Measurements from ENCODE around the gene ZNF774.
"Not testable (repeated sequence)": the region's sequence is repeated elsewhere in the genome, so short reads cannot be mapped to it uniquely, and the experiment has no call there.

Gene ZNF774

GRCh38 chr15:90352107-90352893 lies at the start of gene ZNF774:
TSS of gene ZNF774 (plus strand) at chr15:90352284. CDS start at chr15:90354661, 2,377 bp downstream.
- H3K4me3 ChIP-seq (ENCODE audit: low read depth in 1 of 2, low read length in 2 of 2) = peak within 1 kb of the TSS; percentile 56 to 81; a peak in 3 of 4 replicates
- H3K27me3 ChIP-seq (ENCODE audit: insufficient read depth, low read length, poor library complexity) = no peaks in the 10 kb centered on the region
- H3K9ac ChIP-seq (ENCODE audit: low read depth, low read length) = peak within 1 kb of the TSS; percentile 69
- no peaks in the 10 kb centered on the region for H4K20me1 ChIP-seq (ENCODE audit: insufficient read depth, low read length)
- H3K79me2 ChIP-seq (ENCODE audit: insufficient read depth, low read length) = 0 out of 2 replicates have a peak, but pooled peaks cover 2% of the 10 kb centered on the region
- H3K36me3 ChIP-seq (ENCODE audit: insufficient read depth, low read length) = no peaks in the 10 kb centered on the region; the same call in 1 of the 2 replicates
- no peaks in the 10 kb centered on the region for H3K9me3 ChIP-seq (ENCODE audit: insufficient read depth, low read length, severe bottlenecking)
- H3K4me2 ChIP-seq (ENCODE audit: insufficient read depth, low read length) = peak within 1 kb of the TSS; percentile 99
- H3K4me1 ChIP-seq (ENCODE audit: insufficient read depth, low read length) = peaks cover 18% of the 10 kb centered on the region
- DNase-seq (peak; percentile 93), ATAC-seq (ENCODE audit: insufficient read depth, low read depth) (peak; percentile 99)
- TF ChIP-seq CTCF (IDR thresholded peaks at IDR 0.05; ENCODE audit: borderline replicate concordance, extremely low read depth, low read length, poor library complexity, severe bottlenecking) (no peak), EZH2 (IDR thresholded peaks at IDR 0.05; ENCODE audit: borderline replicate concordance, low read depth, low read length, severe bottlenecking) (no peak)
- peak within 1 kb of the TSS; percentile 94 for H2AFZ ChIP-seq (ENCODE audit: low read depth, low read length)
- peak within 1 kb of the TSS; percentile 63 for H3K27ac ChIP-seq (ENCODE audit: low read length)

GRCh38 chr15:90305355-90305754 lies 46.7 kb upstream of the ZNF774 start:
- not testable (repeated sequence) for H3K36me3 ChIP-seq (ENCODE audit: insufficient read depth, low read length); H3K4me3 ChIP-seq (ENCODE audit: low read depth in 1 of 2, low read length in 2 of 2); H3K27me3 ChIP-seq (ENCODE audit: insufficient read depth, low read length, poor library complexity); ATAC-seq (ENCODE audit: insufficient read depth, low read depth); H2AFZ ChIP-seq (ENCODE audit: low read depth, low read length); H4K20me1 ChIP-seq (ENCODE audit: insufficient read depth, low read length); H3K9ac ChIP-seq (ENCODE audit: low read depth, low read length); H3K79me2 ChIP-seq (ENCODE audit: insufficient read depth, low read length); H3K27ac ChIP-seq (ENCODE audit: low read length); H3K4me2 ChIP-seq (ENCODE audit: insufficient read depth, low read length); DNase-seq; H3K9me3 ChIP-seq (ENCODE audit: insufficient read depth, low read length, severe bottlenecking); H3K4me1 ChIP-seq (ENCODE audit: insufficient read depth, low read length)

- ATAC-seq (ENCODE audit: insufficient read depth, low read depth) (no peak), DNase-seq (no peak)
- H4K20me1 ChIP-seq (ENCODE audit: insufficient read depth, low read length) = no peaks in the 10 kb centered on the region
- H3K4me3 ChIP-seq (ENCODE audit: low read depth in 1 of 2, low read length in 2 of 2) = no peak overlapping the region
- H3K4me1 ChIP-seq (ENCODE audit: insufficient read depth, low read length) = peaks cover 7% of the 10 kb centered on the region
- H3K9me3 ChIP-seq (ENCODE audit: insufficient read depth, low read length, severe bottlenecking) = no peaks in the 10 kb centered on the region
- no peak overlapping the region for H3K4me2 ChIP-seq (ENCODE audit: insufficient read depth, low read length)
- no peak for TF ChIP-seq EZH2 (IDR thresholded peaks at IDR 0.05; ENCODE audit: borderline replicate concordance, low read depth, low read length, severe bottlenecking)
- TF ChIP-seq CTCF (IDR thresholded peaks at IDR 0.05; ENCODE audit: borderline replicate concordance, extremely low read depth, low read length, poor library complexity, severe bottlenecking) = no peak
- no peaks in the 10 kb centered on the region for H3K27me3 ChIP-seq (ENCODE audit: insufficient read depth, low read length, poor library complexity)
- H3K27ac ChIP-seq (ENCODE audit: low read length) = no peak overlapping the region
- H3K79me2 ChIP-seq (ENCODE audit: insufficient read depth, low read length) = no peaks in the 10 kb centered on the region
- H3K9ac ChIP-seq (ENCODE audit: low read depth, low read length) = no peak overlapping the region
- H3K36me3 ChIP-seq (ENCODE audit: insufficient read depth, low read length) = no peaks in the 10 kb centered on the region
- H2AFZ ChIP-seq (ENCODE audit: low read depth, low read length) = no peak overlapping the region
Observed at GRCh38 chr15:90305932-90306331, 46.2 kb upstream of the ZNF774 start.

GRCh38 chr15:90306560-90306959 lies 45.5 kb upstream of the ZNF774 start:
- Histone ChIP-seq H4K20me1 (ENCODE audit: insufficient read depth, low read length) (no peaks in the 10 kb centered on the region), H2AFZ (ENCODE audit: low read depth, low read length) (no peak overlapping the region), H3K4me1 (ENCODE audit: insufficient read depth, low read length) (peaks cover under 1% of the 10 kb centered on the region; the same call in 1 of the 2 replicates), H3K27me3 (ENCODE audit: insufficient read depth, low read length, poor library complexity) (no peaks in the 10 kb centered on the region), H3K9ac (ENCODE audit: low read depth, low read length) (no peak overlapping the region), H3K4me3 (ENCODE audit: low read depth in 1 of 2, low read length in 2 of 2) (no peak overlapping the region), H3K4me2 (ENCODE audit: insufficient read depth, low read length) (no peak overlapping the region), H3K79me2 (ENCODE audit: insufficient read depth, low read length) (no peaks in the 10 kb centered on the region), H3K36me3 (ENCODE audit: insufficient read depth, low read length) (no peaks in the 10 kb centered on the region), H3K27ac (ENCODE audit: low read length) (no peak overlapping the region), H3K9me3 (ENCODE audit: insufficient read depth, low read length, severe bottlenecking) (no peaks in the 10 kb centered on the region)
- no peak for ATAC-seq (ENCODE audit: insufficient read depth, low read depth)
- no peak for TF ChIP-seq EZH2 (IDR thresholded peaks at IDR 0.05; ENCODE audit: borderline replicate concordance, low read depth, low read length, severe bottlenecking)
- TF ChIP-seq CTCF (IDR thresholded peaks at IDR 0.05; ENCODE audit: borderline replicate concordance, extremely low read depth, low read length, poor library complexity, severe bottlenecking) = no peak
- DNase-seq = no peak

All from DND-41 (cell line).